WTC11 (cell line): Measurements from ENCODE around the gene MAP4K4. TPM values are rescaled to one million over a fixed set of nuclear protein-coding genes. Genes with fewer than 3 reads are reported as not detected.

Source experiments
- ATAC-seq: fragments of 200-7000 bp; cut with Tn5 transposase; 2 replicates; pipeline ENCODE4 v1.10.0; 2021; ENCODE audit warnings: mild to moderate bottlenecking, moderate library complexity
- CTCF ChIA-PET: fragments of 300-600 bp; sonication (Branson Sonifier 250); formaldehyde crosslinking; loops from one replicate; lab custom pipeline; 2021; ENCODE audit warnings: antibody characterized with exemption; lab: Charles Lee
- POLR2A ChIA-PET: fragments of 350-600 bp; sonication (Branson Sonifier 250); formaldehyde crosslinking; loops from one replicate; lab custom pipeline; 2021; ENCODE audit warnings: antibody characterized with exemption; lab: Charles Lee
- DNase-seq: peaks from one replicate; pipeline ENCODE4 v3.0.0; 2021; ENCODE audit warnings: low spot score
- H3K27ac Mint-ChIP-seq: 2 replicates; pipeline ENCODE4 v1.8.0; 2021; ENCODE audit warnings: mixed read lengths
- H3K27me3 Mint-ChIP-seq: 2 replicates; pipeline ENCODE4 v1.8.0; 2021; ENCODE audit warnings: low read depth, mild to moderate bottlenecking, moderate library complexity, mixed read lengths
- H3K36me3 Mint-ChIP-seq: 2 replicates; pipeline ENCODE4 v1.8.0; 2021; ENCODE audit warnings: mixed read lengths
- H3K4me1 Mint-ChIP-seq: 2 replicates; pipeline ENCODE4 v1.8.0; 2022; ENCODE audit warnings: mixed read lengths
- H3K4me3 Mint-ChIP-seq: 2 replicates; pipeline ENCODE4 v1.8.0; 2021; ENCODE audit warnings: mild to moderate bottlenecking, moderate library complexity, mixed read lengths
- H3K9me3 Mint-ChIP-seq: 2 replicates; pipeline ENCODE4 v1.8.0; 2021; ENCODE audit warnings: mixed read lengths
- ATF1 ChIP-seq: sonication (generic); formaldehyde crosslinking; IDR thresholded peaks from 2 replicates; pipeline ENCODE4 v1.8.1; 2023; ENCODE audit warnings: mild to moderate bottlenecking, moderate library complexity, missing genetic modification reagents
- ATF3 ChIP-seq: sonication (generic); formaldehyde crosslinking; conservative IDR thresholded peaks from 2 replicates; pipeline ENCODE4 v1.8.1; 2022; ENCODE audit warnings: mild to moderate bottlenecking, missing genetic modification reagents
- CREM ChIP-seq: sonication (generic); formaldehyde crosslinking; IDR thresholded peaks from 2 replicates; pipeline ENCODE4 v1.8.1; 2022; ENCODE audit warnings: mild to moderate bottlenecking, missing genetic modification reagents, moderate library complexity
- FOXK1 ChIP-seq: sonication (generic); formaldehyde crosslinking; IDR thresholded peaks from 2 replicates; pipeline ENCODE4 v1.8.0; 2022; ENCODE audit warnings: mild to moderate bottlenecking, moderate library complexity, missing genetic modification reagents
- MXD4 ChIP-seq: fragments of 250-450 bp; sonication (Bioruptor Pico); IDR thresholded peaks from 2 replicates; pipeline ENCODE4 v1.8.0; 2021; ENCODE audit warnings: mild to moderate bottlenecking, moderate library complexity, borderline replicate concordance
- OVOL2 ChIP-seq: fragments of 250-450 bp; sonication (Bioruptor Pico); IDR thresholded peaks from 2 replicates; pipeline ENCODE4 v1.9.0; 2021; ENCODE audit warnings: mild to moderate bottlenecking, borderline replicate concordance
- PREB ChIP-seq: sonication (generic); formaldehyde crosslinking; IDR thresholded peaks from 2 replicates; pipeline ENCODE4 v1.8.1; 2022; ENCODE audit warnings: mild to moderate bottlenecking, missing genetic modification reagents, moderate library complexity, borderline replicate concordance
- TEAD1 ChIP-seq: sonication (generic); formaldehyde crosslinking; IDR thresholded peaks from 2 replicates; pipeline ENCODE4 v1.8.0; 2022; ENCODE audit warnings: mild to moderate bottlenecking, missing genetic modification reagents
- ZNF138 ChIP-seq: sonication (generic); formaldehyde crosslinking; conservative IDR thresholded peaks from 2 replicates; pipeline ENCODE4 v1.8.1; 2022; ENCODE audit warnings: mild to moderate bottlenecking, moderate library complexity, missing genetic modification reagents
- ZNF263 ChIP-seq: sonication (generic); formaldehyde crosslinking; IDR thresholded peaks from 2 replicates; pipeline ENCODE4 v1.8.1; 2022; ENCODE audit warnings: low read depth, mild to moderate bottlenecking, moderate library complexity, missing genetic modification reagents
- ZNF317 ChIP-seq: sonication (generic); formaldehyde crosslinking; IDR thresholded peaks from 2 replicates; pipeline ENCODE4 v1.8.1; 2023; ENCODE audit warnings: low read depth, mild to moderate bottlenecking, moderate library complexity, missing genetic modification reagents, borderline replicate concordance
- ZNF423 ChIP-seq: fragments of 250-450 bp; sonication (Bioruptor Pico); IDR thresholded peaks from 2 replicates; pipeline ENCODE4 v2.1.2; 2022; ENCODE audit warnings: mild to moderate bottlenecking, moderate library complexity
- ZNF425 ChIP-seq: fragments of 250-450 bp; sonication (Bioruptor Pico); conservative IDR thresholded peaks from 2 replicates; pipeline ENCODE4 v1.9.0; 2021; ENCODE audit warnings: mild to moderate bottlenecking
- total RNA-seq: library from RNA; stranded (reverse); gene quantifications from 3 replicates; pipeline ENCODE4 v1.2.3, GENCODE V29; 2021
- TF ChIP-seq, protein P1 (sequence below): fragments of 250-450 bp; sonication (Bioruptor Pico); IDR thresholded peaks from 2 replicates; pipeline ENCODE4 v1.9.0; 2021; ENCODE audit warnings: mild to moderate bottlenecking, borderline replicate concordance
- TF ChIP-seq, protein P2 (sequence below): sonication (generic); formaldehyde crosslinking; IDR thresholded peaks from 2 replicates; pipeline ENCODE4 v1.8.1; 2022; ENCODE audit warnings: missing genetic modification reagents, borderline replicate concordance
- TF ChIP-seq, protein P3 (sequence below): sonication (generic); formaldehyde crosslinking; IDR thresholded peaks from 2 replicates; pipeline ENCODE4 v1.8.0; 2022; ENCODE audit warnings: mild to moderate bottlenecking, missing genetic modification reagents

The MAP4K4 gene
- total RNA-seq, 1 experiment from 2014 or later, result 112 TPM

DNA sequence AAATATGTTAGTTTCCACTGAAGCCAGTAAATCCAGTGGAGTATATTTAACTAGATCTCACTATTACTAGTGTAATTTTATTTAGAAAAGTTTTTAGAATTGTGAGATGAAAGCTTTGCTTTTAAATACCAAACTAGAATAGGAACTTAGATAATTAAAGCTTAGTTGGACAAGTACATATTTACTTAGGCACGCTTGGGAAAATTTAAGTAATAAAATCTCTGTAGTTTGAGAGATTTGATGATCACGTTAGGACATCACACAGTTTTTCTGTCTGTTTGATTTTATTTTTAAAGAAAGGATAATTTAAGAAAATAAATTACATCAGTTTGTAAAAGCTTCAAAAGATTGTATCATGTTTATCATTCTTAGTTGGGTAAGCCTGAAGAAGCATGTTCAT is 153.5 kb downstream of the MAP4K4 start (continued):
- TF ChIP-seq, protein P1, sequence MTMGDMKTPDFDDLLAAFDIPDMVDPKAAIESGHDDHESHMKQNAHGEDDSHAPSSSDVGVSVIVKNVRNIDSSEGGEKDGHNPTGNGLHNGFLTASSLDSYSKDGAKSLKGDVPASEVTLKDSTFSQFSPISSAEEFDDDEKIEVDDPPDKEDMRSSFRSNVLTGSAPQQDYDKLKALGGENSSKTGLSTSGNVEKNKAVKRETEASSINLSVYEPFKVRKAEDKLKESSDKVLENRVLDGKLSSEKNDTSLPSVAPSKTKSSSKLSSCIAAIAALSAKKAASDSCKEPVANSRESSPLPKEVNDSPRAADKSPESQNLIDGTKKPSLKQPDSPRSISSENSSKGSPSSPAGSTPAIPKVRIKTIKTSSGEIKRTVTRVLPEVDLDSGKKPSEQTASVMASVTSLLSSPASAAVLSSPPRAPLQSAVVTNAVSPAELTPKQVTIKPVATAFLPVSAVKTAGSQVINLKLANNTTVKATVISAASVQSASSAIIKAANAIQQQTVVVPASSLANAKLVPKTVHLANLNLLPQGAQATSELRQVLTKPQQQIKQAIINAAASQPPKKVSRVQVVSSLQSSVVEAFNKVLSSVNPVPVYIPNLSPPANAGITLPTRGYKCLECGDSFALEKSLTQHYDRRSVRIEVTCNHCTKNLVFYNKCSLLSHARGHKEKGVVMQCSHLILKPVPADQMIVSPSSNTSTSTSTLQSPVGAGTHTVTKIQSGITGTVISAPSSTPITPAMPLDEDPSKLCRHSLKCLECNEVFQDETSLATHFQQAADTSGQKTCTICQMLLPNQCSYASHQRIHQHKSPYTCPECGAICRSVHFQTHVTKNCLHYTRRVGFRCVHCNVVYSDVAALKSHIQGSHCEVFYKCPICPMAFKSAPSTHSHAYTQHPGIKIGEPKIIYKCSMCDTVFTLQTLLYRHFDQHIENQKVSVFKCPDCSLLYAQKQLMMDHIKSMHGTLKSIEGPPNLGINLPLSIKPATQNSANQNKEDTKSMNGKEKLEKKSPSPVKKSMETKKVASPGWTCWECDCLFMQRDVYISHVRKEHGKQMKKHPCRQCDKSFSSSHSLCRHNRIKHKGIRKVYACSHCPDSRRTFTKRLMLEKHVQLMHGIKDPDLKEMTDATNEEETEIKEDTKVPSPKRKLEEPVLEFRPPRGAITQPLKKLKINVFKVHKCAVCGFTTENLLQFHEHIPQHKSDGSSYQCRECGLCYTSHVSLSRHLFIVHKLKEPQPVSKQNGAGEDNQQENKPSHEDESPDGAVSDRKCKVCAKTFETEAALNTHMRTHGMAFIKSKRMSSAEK (CRISPR knock-in tag), result no peak
- TF ChIP-seq, protein P2, sequence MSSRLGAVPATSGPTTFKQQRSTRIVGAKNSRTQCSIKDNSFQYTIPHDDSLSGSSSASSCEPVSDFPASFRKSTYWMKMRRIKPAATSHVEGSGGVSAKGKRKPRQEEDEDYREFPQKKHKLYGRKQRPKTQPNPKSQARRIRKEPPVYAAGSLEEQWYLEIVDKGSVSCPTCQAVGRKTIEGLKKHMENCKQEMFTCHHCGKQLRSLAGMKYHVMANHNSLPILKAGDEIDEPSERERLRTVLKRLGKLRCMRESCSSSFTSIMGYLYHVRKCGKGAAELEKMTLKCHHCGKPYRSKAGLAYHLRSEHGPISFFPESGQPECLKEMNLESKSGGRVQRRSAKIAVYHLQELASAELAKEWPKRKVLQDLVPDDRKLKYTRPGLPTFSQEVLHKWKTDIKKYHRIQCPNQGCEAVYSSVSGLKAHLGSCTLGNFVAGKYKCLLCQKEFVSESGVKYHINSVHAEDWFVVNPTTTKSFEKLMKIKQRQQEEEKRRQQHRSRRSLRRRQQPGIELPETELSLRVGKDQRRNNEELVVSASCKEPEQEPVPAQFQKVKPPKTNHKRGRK (CRISPR knock-in tag), result no peak
- TF ChIP-seq TEAD1 (CRISPR knock-in tag) (no peak), CREM (no peak), MXD4 (CRISPR knock-in tag) (no peak), ZNF138 (no peak), ZNF425 (CRISPR knock-in tag) (no peak)
- TF ChIP-seq, protein P3, sequence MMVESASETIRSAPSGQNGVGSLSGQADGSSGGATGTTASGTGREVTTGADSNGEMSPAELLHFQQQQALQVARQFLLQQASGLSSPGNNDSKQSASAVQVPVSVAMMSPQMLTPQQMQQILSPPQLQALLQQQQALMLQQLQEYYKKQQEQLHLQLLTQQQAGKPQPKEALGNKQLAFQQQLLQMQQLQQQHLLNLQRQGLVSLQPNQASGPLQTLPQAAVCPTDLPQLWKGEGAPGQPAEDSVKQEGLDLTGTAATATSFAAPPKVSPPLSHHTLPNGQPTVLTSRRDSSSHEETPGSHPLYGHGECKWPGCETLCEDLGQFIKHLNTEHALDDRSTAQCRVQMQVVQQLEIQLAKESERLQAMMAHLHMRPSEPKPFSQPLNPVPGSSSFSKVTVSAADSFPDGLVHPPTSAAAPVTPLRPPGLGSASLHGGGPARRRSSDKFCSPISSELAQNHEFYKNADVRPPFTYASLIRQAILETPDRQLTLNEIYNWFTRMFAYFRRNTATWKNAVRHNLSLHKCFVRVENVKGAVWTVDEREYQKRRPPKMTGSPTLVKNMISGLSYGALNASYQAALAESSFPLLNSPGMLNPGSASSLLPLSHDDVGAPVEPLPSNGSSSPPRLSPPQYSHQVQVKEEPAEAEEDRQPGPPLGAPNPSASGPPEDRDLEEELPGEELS, result no peak

DNA sequence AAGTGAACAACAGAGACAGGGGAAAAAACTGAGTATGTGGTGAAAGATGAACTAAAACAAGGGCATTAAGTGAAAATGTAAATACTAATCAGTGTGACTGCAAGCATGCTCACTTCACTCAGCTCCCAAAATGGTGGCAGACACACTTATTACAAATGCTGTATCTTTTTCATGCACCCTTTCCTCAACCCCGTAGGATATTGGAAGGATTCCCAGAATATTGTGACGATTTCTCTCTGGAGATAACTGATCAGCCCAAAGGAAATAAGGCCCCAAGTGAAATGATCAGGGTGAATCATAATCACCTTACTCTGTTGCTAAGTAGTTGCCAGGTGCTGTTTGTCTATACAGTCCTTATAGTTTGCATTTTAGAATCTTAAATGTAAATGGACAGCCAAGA is 155.3 kb downstream of the MAP4K4 start:
- ChIA-PET CTCF (no interaction called here), POLR2A (no interaction called here)
- Mint-ChIP-seq H3K36me3 (peaks cover 11% of the 10 kb centered on the region), H3K27me3 (no peaks in the 10 kb centered on the region), H3K4me3 (no peak overlapping the region), H3K27ac (no peak overlapping the region), H3K9me3 (no peaks in the 10 kb centered on the region), H3K4me1 (peaks cover 4% of the 10 kb centered on the region)
- no peak for TF ChIP-seq OVOL2 (CRISPR knock-in tag)
- TF ChIP-seq ATF1 (CRISPR knock-in tag), result no peak
- TF ChIP-seq ZNF423 (CRISPR knock-in tag), result no peak
- DNase-seq, result no peak
- ATAC-seq, result no peak

- ChIA-PET CTCF (no interaction called here), POLR2A (no interaction called here)
- Mint-ChIP-seq H3K4me3 (no peak overlapping the region), H3K9me3 (no peaks in the 10 kb centered on the region), H3K36me3 (peaks cover 14% of the 10 kb centered on the region), H3K4me1 (peaks cover 5% of the 10 kb centered on the region; the same call in 1 of the 2 replicates), H3K27ac (no peak overlapping the region), H3K27me3 (no peaks in the 10 kb centered on the region)
- ATAC-seq (no peak), DNase-seq (no peak)
- TF ChIP-seq ATF3, result no peak
- TF ChIP-seq ZNF263 (CRISPR knock-in tag), result no peak
- no peak for TF ChIP-seq ZNF317 (CRISPR knock-in tag)
- TF ChIP-seq FOXK1, result no peak
- TF ChIP-seq PREB, result no peak
Observed at GRCh38 chr2:101854877-101855276, 157.4 kb downstream of the MAP4K4 start.
